Mucosa of descending colon (tissue), 3 donors: ENCODE results near the gene CFAP43. TPM values are rescaled to one million over a fixed set of nuclear protein-coding genes. Genes with fewer than 3 reads are reported as not detected.

Source experiments
- ATAC-seq: fragments of 200-7000 bp; cut with Tn5 transposase; one replicate; pipeline ENCODE4 v1.9.1; 2020; ENCODE audit warnings: mild to moderate bottlenecking, moderate library complexity
- DNase-seq, 3 donors: peaks; one replicate each; pipeline ENCODE4 v3.0.0-alpha.2; 2020
- H3K36me3 ChIP-seq: fragments of 200-600 bp; one replicate; pipeline ENCODE4 v1.8.0; 2021; ENCODE audit warnings: low read depth, mild to moderate bottlenecking
- H3K4me1 ChIP-seq: fragments of 200-600 bp; one replicate; pipeline ENCODE4 v1.8.0; 2021; ENCODE audit warnings: low read depth, mild to moderate bottlenecking
- H3K4me3 ChIP-seq: fragments of 200-600 bp; one replicate; pipeline ENCODE4 v1.8.0; 2021; ENCODE audit warnings: mild to moderate bottlenecking
- H3K9me3 ChIP-seq: fragments of 200-600 bp; one replicate; pipeline ENCODE4 v1.8.0; 2021; ENCODE audit warnings: mild to moderate bottlenecking
- CTCF ChIP-seq: fragments of 200-600 bp; IDR thresholded peaks from one replicate; pipeline ENCODE4 v1.8.0; 2022; ENCODE audit warnings: antibody characterized with exemption, mild to moderate bottlenecking
- intact Hi-C, 2 donors: fragments of 100-400 bp; cut with DNase I in 1 of 2; cut with micrococcal nuclease in 1 of 2; formaldehyde crosslinking; loops; one replicate each; pipeline versions ENCODE4 v1.11.0 to v1.11.1; 2022; cut with DNase I, micrococcal nuclease
- total RNA-seq, 3 donors: library from RNA; stranded (reverse); fragmentation: NEBNext Ultra II Directional in 2 of 3; extraction: Animal tissue kit (Norgen Biotek cat#: 25700) in 2 of 3; gene quantifications; one replicate each; pipeline versions ENCODE4 v1.2.1 to v1.2.4, GENCODE V29; 2021 to 2023
- donor health status: DM: no; HTN: no; CAD: no; lungs with moderate emphysema.
- donor health status: DM: no; HTN: no; CAD: no.
- donor health status: DM: no; HTN: yes; CAD: no.

CFAP43 gene
- total RNA-seq, 3 donors from 2014 or later = 0.22 to 0.58 (median 0.32) TPM

- ATAC-seq = no peak
- H3K4me1 ChIP-seq = peaks cover 9% of the 10 kb centered on the region
- intact Hi-C loops = loop anchor here in 1 of 2 donors (5.0 kb wide), 1 partner anchor 235 kb away; no protein-coding TSS in a partner anchor
- H3K36me3 ChIP-seq = no peaks in the 10 kb centered on the region
- peak overlapping the region; percentile 38 for H3K4me3 ChIP-seq
- H3K9me3 ChIP-seq = no peaks in the 10 kb centered on the region
- DNase-seq = no peak
- TF ChIP-seq CTCF = no peak
These were observed 109.7 kb downstream of the CFAP43 start for GRCh38 chr10:104122225-104123107.

- peak; percentile 99 to 100 (median 100) for DNase-seq
- intact Hi-C loops = loop anchor here in 1 of 2 donors (5.0 kb wide), 1 partner anchor 234 kb away; no protein-coding TSS in a partner anchor
- ATAC-seq = peak; percentile 94
- no peaks in the 10 kb centered on the region for H3K36me3 ChIP-seq
- peaks cover 9% of the 10 kb centered on the region for H3K4me1 ChIP-seq
- H3K4me3 ChIP-seq = peak within 1 kb of the TSS; percentile 38
- TF ChIP-seq CTCF = peak; percentile 41
- H3K9me3 ChIP-seq = no peaks in the 10 kb centered on the region
These were observed 110.5 kb downstream of the CFAP43 start, which contains the start of gene SFR1 for GRCh38 chr10:104121485-104122224. Gene SFR1, plus strand, starts transcription at chr10:104122171. Its CDS starts 13 bp downstream, at chr10:104122184.

- ATAC-seq (peak; percentile 70), DNase-seq (peak; percentile 89 to 96 (median 91))
- H3K36me3 ChIP-seq = no peaks in the 10 kb centered on the region
- no peak for TF ChIP-seq CTCF
- intact Hi-C loops = loop anchor here in 1 of 2 donors (5.0 kb wide), 1 partner anchor 234 kb away; no protein-coding TSS in a partner anchor
- no peaks in the 10 kb centered on the region for H3K9me3 ChIP-seq
- peak overlapping the region; percentile 38 for H3K4me3 ChIP-seq
- peaks cover 9% of the 10 kb centered on the region for H3K4me1 ChIP-seq
These were observed 111.2 kb downstream of the CFAP43 start for GRCh38 chr10:104120903-104121484.

- intact Hi-C loops = loop anchor here in 1 of 2 donors (5.0 kb wide), 1 partner anchor 233 kb away; no protein-coding TSS in a partner anchor
- Histone ChIP-seq H3K9me3 (no peaks in the 10 kb centered on the region), H3K4me1 (peaks cover 9% of the 10 kb centered on the region), H3K36me3 (no peaks in the 10 kb centered on the region), H3K4me3 (no peak overlapping the region)
- ATAC-seq (no peak), DNase-seq (no peak)
- TF ChIP-seq CTCF = no peak
These were observed 111.7 kb downstream of the CFAP43 start for GRCh38 chr10:104120512-104120902.

GRCh38 chr10:104119996-104120395, 112.2 kb downstream of the CFAP43 start:
- intact Hi-C loops = loop anchor here in 1 of 2 donors (5.0 kb wide), 1 partner anchor 233 kb away; no protein-coding TSS in a partner anchor
- H3K4me3 ChIP-seq = no peak overlapping the region
- ATAC-seq (no peak), DNase-seq (no peak)
- H3K36me3 ChIP-seq = no peaks in the 10 kb centered on the region
- peaks cover 9% of the 10 kb centered on the region for H3K4me1 ChIP-seq
- no peaks in the 10 kb centered on the region for H3K9me3 ChIP-seq
- TF ChIP-seq CTCF = no peak
